LNCAP (cell line): ENCODE results near the gene FOXP2.

ENCODE experiments used
- CTCF ChIP-seq: fragments of 450-650 bp; IDR thresholded peaks from 2 replicates; pipeline ENCODE4 v1.5.1; 2017; ENCODE audit warnings: mild to moderate bottlenecking

Gene FOXP2

GRCh38 chr7:114708646-114709045, 294.0 kb downstream of the FOXP2 start:
- no peak for TF ChIP-seq CTCF

DNA sequence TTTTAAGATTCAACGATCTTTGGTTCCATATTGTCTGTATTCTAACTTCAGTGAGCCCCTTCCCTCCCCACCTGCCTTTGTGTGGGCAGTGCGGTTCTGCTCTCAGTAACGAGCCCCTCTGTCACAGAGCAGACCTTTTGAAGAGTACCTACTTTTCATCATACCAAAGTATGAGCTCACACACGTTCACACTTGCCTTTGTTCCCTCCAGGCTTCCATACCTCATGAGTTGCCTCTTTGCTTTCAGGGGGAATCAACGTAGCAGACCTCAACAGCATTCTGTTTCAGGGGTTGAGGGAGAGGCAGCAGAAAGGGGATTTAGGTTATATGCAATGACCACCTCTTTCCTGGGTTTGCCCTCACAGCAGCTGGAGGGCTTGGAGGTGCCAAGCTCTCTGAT, 295.9 kb downstream of the FOXP2 start:
- TF ChIP-seq CTCF = no peak

GRCh38 chr7:114711241-114711640, 296.6 kb downstream of the FOXP2 start:
- no peak for TF ChIP-seq CTCF

- no peak for TF ChIP-seq CTCF
These were observed 301.3 kb downstream of the FOXP2 start for GRCh38 chr7:114715907-114716306.

- TF ChIP-seq CTCF = no peak
These were observed 304.2 kb downstream of the FOXP2 start for GRCh38 chr7:114718861-114719260.

DNA sequence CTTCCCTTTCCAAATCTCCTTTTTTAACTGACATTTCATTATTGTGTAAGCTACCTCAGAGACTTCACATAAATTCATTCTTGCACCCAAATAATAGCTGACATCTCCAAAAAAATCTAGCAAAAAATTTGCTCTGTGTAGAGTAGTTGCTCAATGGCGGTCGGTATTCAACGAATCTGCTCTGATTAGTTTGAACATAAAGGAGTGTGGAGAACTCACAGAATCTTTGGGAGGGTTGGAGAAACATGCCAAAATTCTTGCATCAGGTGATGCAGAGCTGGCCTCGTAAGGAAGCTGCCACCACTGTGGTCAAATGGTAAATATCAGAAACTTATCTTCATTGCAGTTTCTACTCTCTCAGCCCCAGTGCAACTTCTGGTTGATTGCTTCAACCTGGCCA, 306.1 kb downstream of the FOXP2 start:
- no peak for TF ChIP-seq CTCF

DNA sequence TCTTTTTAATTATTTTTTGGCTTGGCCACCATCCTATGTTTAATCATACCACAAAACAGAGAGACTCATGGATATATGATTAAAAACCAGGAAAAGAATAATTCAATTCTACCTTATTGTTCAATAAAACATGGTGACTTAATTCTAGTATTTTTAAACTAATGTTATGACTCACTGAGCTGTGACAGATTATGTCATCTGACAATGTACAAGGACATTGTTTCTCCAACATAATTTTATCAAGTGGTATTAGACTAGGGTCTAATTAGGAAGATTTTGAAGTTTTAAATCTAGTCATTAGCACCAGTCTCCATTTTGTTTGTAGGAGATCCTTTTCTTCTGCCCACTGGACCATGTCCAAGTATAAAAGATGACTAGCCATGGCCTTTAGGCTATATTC, 307.9 kb downstream of the FOXP2 start:
- TF ChIP-seq CTCF = no peak

DNA sequence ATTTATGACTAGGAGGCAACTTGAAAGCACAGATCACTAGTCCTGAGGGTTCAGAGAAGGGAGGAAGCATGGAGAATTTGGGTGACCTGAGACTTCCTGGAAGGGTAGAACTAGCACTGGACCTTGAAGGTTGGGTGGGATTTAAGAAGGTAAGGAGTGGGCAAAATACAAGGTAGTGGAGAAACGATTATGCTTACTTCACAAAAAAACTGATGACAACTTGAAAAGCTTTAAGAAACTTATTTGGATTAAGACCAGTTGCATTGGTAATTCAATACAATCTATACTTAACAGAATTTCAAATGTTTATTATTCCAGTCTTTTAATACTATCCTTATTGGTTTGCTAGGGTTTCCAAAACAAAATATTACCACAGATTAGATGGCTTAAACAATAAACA, 308.7 kb downstream of the FOXP2 start:
- TF ChIP-seq CTCF = no peak
